MM.1S (cell line): ENCODE results near the gene ATP1A2.

Experiments
- DNase-seq: peaks from one replicate; pipeline ENCODE4 v3.0.0-alpha.2; 2015
- H2AFZ ChIP-seq: fragments of 300-600 bp; sonication (generic); 2 replicates; pipeline ENCODE4 v1.6.0; 2016; ENCODE audit warnings: antibody characterized with exemption, low read length
- H3F3A ChIP-seq: fragments of 300-600 bp; sonication (generic); 2 replicates; pipeline ENCODE4 v1.6.1; 2016; ENCODE audit warnings: mild to moderate bottlenecking, antibody characterized with exemption, low read length, moderate library complexity, mixed read lengths; ENCODE audit not compliant: insufficient read depth
- H3K27ac ChIP-seq: fragments of 300-600 bp; sonication (generic); 2 replicates; pipeline ENCODE4 v1.5.1; 2016; ENCODE audit warnings: mild to moderate bottlenecking, low read length
- H3K27me3 ChIP-seq: fragments of 300-600 bp; sonication (generic); replicated peaks from 2 replicates; pipeline ENCODE4 v1.6.0; 2016; ENCODE audit warnings: low read length; ENCODE audit not compliant: insufficient read depth
- H3K36me3 ChIP-seq: fragments of 300-600 bp; sonication (generic); replicated peaks from 2 replicates; pipeline ENCODE4 v1.6.1; 2016; ENCODE audit warnings: mild to moderate bottlenecking, low read length, mixed read lengths; ENCODE audit not compliant: insufficient read depth
- H3K4me1 ChIP-seq: fragments of 300-600 bp; sonication (generic); 2 replicates; pipeline ENCODE4 v1.6.1; 2016; ENCODE audit warnings: low read length, mixed read lengths
- H3K4me2 ChIP-seq: fragments of 300-600 bp; sonication (generic); 2 replicates; pipeline ENCODE4 v1.6.0; 2016; ENCODE audit warnings: low read depth, low read length
- H3K4me3 ChIP-seq: fragments of 300-600 bp; sonication (generic); 2 replicates; pipeline ENCODE4 v1.5.1; 2016; ENCODE audit warnings: low read length, mixed read lengths
- H3K79me2 ChIP-seq: fragments of 300-600 bp; sonication (generic); 2 replicates; pipeline ENCODE4 v1.6.1; 2016; ENCODE audit warnings: mixed run types, low read length, mixed read lengths
- H3K9ac ChIP-seq: fragments of 300-600 bp; sonication (generic); 2 replicates; pipeline ENCODE4 v1.6.1; 2016; ENCODE audit warnings: low read length, mixed read lengths
- H3K9me2 ChIP-seq: fragments of 300-600 bp; sonication (generic); replicated peaks from 2 replicates; pipeline ENCODE4 v1.6.1; 2016; ENCODE audit warnings: mild to moderate bottlenecking, low read length, mixed read lengths; ENCODE audit not compliant: insufficient read depth
- H3K9me3 ChIP-seq: fragments of 300-600 bp; sonication (generic); replicated peaks from 2 replicates; pipeline ENCODE4 v1.6.1; 2016; ENCODE audit warnings: mild to moderate bottlenecking, low read length, mixed read lengths; ENCODE audit not compliant: insufficient read depth
- H4K20me1 ChIP-seq: fragments of 300-600 bp; sonication (generic); 2 replicates; pipeline ENCODE4 v1.6.1; 2016; ENCODE audit warnings: mild to moderate bottlenecking, low read length, moderate library complexity, mixed read lengths; ENCODE audit not compliant: insufficient read depth
- EZH2 ChIP-seq: fragments of 300-600 bp; sonication (generic); optimal IDR thresholded peaks from 2 replicates; pipeline ENCODE3; 2017; ENCODE audit warnings: low read depth, mild to moderate bottlenecking, antibody characterized with exemption, low read length, mixed read lengths
- EZH2phosphoT487 ChIP-seq: fragments of 300-600 bp; sonication (generic); IDR thresholded peaks from 2 replicates; pipeline ENCODE4 v1.6.1; 2018; ENCODE audit warnings: antibody characterized with exemption, low read length
- TF ChIP-seq, protein P1 (sequence below): fragments of 300-600 bp; sonication (generic); IDR thresholded peaks from 2 replicates; pipeline ENCODE4 v1.5.1; 2016; ENCODE audit warnings: antibody characterized with exemption, low read length, mixed read lengths

Gene ATP1A2

DNA sequence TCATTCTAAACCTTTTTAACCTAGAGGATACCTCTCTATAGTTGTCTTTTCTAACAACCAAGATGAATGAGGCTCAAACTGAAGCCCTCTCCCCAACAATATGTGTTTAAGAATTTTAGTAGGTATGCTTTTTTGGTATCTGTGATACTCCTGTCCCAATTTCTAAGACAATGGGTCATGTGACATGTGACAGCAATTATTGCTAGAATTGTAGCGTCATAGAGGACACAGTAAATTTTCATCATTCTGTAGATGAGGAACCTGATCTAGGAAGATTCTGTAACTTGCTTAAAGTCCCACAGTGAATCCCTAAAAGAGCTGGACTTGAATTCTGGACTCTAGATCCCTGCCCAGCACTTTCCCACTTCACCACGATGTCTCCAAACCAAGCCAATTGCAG lies 63.2 kb downstream of the ATP1A2 start:
- H3K9ac ChIP-seq = no peak overlapping the region
- no peaks in the 10 kb centered on the region for H4K20me1 ChIP-seq
- H3K4me1 ChIP-seq = no peaks in the 10 kb centered on the region
- no peak overlapping the region for H2AFZ ChIP-seq
- no peaks in the 10 kb centered on the region for H3K36me3 ChIP-seq
- no peaks in the 10 kb centered on the region for H3F3A ChIP-seq
- no peaks in the 10 kb centered on the region for H3K27me3 ChIP-seq
- no peak for TF ChIP-seq EZH2
- no peak for TF ChIP-seq EZH2phosphoT487
- TF ChIP-seq, protein P1, sequence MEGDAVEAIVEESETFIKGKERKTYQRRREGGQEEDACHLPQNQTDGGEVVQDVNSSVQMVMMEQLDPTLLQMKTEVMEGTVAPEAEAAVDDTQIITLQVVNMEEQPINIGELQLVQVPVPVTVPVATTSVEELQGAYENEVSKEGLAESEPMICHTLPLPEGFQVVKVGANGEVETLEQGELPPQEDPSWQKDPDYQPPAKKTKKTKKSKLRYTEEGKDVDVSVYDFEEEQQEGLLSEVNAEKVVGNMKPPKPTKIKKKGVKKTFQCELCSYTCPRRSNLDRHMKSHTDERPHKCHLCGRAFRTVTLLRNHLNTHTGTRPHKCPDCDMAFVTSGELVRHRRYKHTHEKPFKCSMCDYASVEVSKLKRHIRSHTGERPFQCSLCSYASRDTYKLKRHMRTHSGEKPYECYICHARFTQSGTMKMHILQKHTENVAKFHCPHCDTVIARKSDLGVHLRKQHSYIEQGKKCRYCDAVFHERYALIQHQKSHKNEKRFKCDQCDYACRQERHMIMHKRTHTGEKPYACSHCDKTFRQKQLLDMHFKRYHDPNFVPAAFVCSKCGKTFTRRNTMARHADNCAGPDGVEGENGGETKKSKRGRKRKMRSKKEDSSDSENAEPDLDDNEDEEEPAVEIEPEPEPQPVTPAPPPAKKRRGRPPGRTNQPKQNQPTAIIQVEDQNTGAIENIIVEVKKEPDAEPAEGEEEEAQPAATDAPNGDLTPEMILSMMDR = no peak
- H3K4me2 ChIP-seq = no peak overlapping the region
- no peaks in the 10 kb centered on the region for H3K9me2 ChIP-seq
- DNase-seq = no peak
- no peaks in the 10 kb centered on the region for H3K79me2 ChIP-seq
- no peaks in the 10 kb centered on the region for H3K9me3 ChIP-seq
- H3K4me3 ChIP-seq = no peak overlapping the region
- H3K27ac ChIP-seq = no peak overlapping the region

DNA sequence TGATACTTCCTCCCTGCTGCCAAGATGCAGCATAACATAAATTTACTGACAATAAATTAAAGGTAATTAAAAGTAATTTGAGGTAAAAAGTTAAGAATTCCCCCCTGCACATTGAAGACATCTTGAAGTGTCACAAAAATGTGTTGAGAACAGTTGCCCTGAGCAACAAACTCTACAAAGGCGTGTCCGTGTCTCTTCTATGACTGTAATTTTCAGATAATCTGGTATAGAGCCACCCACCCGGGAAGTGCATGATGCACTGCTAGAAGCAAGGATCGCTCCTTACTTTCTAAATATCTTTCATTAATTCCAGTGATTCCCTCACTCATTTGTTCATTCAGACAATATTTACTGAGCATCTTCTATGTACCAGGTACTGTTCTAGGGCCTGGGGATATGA lies 63.8 kb downstream of the ATP1A2 start:
- H3K9me3 ChIP-seq = no peaks in the 10 kb centered on the region

DNA sequence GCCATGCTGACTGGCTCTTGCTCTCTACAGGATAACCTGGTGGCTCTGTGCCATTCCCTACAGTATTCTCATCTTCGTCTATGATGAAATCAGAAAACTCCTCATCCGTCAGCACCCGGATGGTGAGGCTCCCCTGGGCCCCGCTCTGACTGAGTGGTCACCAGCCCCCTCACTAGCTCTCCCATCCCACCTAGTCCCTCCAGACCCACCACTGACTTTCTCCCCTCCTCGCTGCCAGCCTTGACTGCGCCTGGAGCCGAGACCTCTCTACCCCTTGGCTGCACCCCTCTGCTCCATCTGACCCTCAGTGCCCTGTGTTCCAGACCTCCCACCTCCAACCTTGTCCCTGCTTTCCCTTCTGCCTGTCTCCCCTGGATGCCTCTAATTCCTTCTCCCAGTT lies 70.7 kb downstream of the ATP1A2 start:
- Histone ChIP-seq H2AFZ (no peak overlapping the region), H3K79me2 (no peaks in the 10 kb centered on the region), H3K27me3 (no peaks in the 10 kb centered on the region), H3K9me2 (no peaks in the 10 kb centered on the region), H3F3A (no peaks in the 10 kb centered on the region), H3K4me1 (no peaks in the 10 kb centered on the region), H3K4me3 (no peak overlapping the region), H3K9me3 (no peaks in the 10 kb centered on the region), H3K36me3 (no peaks in the 10 kb centered on the region), H3K4me2 (no peak overlapping the region), H4K20me1 (no peaks in the 10 kb centered on the region), H3K9ac (no peak overlapping the region), H3K27ac (no peak overlapping the region)
- DNase-seq = no peak
- TF ChIP-seq, protein P1 = no peak
- no peak for TF ChIP-seq EZH2
- no peak for TF ChIP-seq EZH2phosphoT487

More for the DNA sequence above, 63.8 kb downstream of the ATP1A2 start:
- H3K4me3 ChIP-seq = no peak overlapping the region
- H3K36me3 ChIP-seq = no peaks in the 10 kb centered on the region
- no peaks in the 10 kb centered on the region for H4K20me1 ChIP-seq
- no peaks in the 10 kb centered on the region for H3K27me3 ChIP-seq
- no peaks in the 10 kb centered on the region for H3K9me2 ChIP-seq
- H3K27ac ChIP-seq = no peak overlapping the region
- no peaks in the 10 kb centered on the region for H3F3A ChIP-seq
- DNase-seq = no peak
- no peaks in the 10 kb centered on the region for H3K4me1 ChIP-seq
- H3K79me2 ChIP-seq = no peaks in the 10 kb centered on the region
- H3K9ac ChIP-seq = no peak overlapping the region
- TF ChIP-seq, protein P1 = no peak
- TF ChIP-seq EZH2 (no peak), EZH2phosphoT487 (no peak)
- no peak overlapping the region for H3K4me2 ChIP-seq
- H2AFZ ChIP-seq = no peak overlapping the region
